GM12873 (cell line): ENCODE data around the gene PLIN5.

Experiments used
- TF ChIP-seq, protein P1 (sequence below): IDR thresholded peaks from 2 replicates; pipeline ENCODE4 v1.5.1; 2012; ENCODE audit warnings: low read depth, mild to moderate bottlenecking, moderate library complexity, low read length, control low read depth; ENCODE audit not compliant: insufficient read depth; ENCODE audit errors: missing control alignments

The PLIN5 gene

DNA sequence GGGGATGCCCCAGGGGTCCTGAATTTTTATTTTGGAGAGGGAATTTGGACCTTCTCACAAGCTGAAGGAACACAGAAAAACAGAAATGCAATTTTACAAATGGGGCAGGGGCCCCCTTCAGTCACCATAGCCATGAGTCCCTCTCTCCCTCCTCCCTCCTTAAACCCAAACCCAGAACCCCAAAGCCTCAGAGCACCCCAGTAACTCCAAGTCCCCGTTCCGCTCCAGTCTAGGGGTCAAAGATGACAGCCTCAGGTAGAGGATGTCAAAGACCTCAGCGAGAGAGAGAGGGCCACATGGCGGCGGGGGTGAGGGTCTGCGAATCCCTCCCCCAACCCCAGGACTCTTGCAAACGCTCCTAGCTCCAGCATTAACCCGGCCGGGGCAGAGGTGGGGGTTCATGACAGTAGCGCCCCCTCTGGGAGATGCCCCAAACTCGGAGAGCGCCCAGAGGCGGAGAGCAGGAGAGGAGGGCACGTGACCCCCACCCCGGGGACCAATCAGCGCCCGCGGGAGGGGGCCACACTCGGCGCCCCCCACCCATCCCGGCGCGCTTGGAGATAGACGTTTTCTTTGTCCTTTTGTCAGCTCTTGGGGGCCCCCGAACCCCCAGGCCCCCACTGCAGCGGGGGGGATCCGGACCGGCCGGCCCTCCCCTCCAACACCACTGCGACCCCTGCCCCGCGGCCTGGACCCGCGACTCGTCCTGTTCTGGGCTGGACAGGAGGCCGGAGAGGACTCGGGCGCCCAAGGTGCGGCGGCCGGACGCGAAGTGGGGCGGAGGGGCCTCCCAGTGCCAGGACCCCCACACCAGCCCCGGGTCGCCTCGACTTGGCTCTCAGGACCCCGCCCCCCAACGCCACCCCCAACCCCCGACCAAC, 45.2 kb upstream of the PLIN5 start:
- TF ChIP-seq, protein P1, sequence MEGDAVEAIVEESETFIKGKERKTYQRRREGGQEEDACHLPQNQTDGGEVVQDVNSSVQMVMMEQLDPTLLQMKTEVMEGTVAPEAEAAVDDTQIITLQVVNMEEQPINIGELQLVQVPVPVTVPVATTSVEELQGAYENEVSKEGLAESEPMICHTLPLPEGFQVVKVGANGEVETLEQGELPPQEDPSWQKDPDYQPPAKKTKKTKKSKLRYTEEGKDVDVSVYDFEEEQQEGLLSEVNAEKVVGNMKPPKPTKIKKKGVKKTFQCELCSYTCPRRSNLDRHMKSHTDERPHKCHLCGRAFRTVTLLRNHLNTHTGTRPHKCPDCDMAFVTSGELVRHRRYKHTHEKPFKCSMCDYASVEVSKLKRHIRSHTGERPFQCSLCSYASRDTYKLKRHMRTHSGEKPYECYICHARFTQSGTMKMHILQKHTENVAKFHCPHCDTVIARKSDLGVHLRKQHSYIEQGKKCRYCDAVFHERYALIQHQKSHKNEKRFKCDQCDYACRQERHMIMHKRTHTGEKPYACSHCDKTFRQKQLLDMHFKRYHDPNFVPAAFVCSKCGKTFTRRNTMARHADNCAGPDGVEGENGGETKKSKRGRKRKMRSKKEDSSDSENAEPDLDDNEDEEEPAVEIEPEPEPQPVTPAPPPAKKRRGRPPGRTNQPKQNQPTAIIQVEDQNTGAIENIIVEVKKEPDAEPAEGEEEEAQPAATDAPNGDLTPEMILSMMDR, result no peak

DNA sequence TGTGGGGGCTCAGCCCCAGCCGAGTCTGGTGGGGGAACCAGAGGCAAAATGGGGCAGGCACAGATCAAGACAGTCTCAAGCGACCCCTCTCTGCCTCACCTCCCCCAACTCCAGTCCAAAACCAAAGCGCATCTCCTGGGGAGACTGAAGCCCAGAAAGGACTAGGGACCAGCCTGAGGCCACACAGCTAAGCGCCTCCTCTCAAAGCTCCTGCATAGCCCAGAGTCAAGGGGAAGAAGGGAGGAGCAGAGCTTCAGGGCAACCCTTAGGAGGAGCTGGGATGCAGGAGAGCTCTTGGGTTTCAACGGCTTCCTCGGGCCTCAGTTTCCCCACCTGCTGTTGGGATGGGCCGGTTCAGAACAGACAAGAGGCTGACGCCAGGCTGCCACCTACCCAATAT, 44.4 kb upstream of the PLIN5 start:
- TF ChIP-seq, protein P1, result no peak

DNA sequence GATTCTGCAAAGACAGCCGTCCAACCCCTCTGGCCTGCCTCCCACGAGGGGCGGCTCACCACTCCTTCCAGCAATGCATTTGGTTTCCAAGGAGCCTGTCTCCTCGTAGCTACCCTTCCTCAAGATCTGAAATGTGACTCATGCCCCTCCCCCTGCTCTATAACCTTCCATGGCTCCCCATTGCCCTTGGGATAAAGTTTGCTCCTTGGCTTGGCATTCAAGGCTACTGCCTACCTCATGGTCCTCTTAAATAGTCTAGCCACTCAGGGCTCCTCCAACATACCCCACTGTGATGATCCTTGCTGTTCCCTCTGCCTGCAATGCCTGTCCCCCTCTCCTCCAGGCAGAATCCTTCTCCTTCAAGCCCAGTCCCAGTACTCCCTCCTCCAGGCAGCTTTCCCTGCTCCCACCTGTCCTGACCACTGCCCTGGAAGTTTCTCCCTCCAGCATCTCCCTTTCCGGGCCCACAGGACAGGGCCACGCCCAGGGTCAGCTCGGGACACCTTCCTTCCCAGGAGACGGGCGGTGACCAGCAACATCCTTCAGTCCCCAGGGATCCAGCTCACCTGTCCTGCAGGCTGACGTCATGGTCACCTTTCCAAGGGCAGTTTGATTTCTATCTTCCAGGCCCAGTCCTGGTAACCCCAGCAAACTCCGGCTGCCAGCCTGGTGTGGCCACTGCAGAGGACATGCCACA, 43.7 kb upstream of the PLIN5 start:
- TF ChIP-seq, protein P1, result no peak

DNA sequence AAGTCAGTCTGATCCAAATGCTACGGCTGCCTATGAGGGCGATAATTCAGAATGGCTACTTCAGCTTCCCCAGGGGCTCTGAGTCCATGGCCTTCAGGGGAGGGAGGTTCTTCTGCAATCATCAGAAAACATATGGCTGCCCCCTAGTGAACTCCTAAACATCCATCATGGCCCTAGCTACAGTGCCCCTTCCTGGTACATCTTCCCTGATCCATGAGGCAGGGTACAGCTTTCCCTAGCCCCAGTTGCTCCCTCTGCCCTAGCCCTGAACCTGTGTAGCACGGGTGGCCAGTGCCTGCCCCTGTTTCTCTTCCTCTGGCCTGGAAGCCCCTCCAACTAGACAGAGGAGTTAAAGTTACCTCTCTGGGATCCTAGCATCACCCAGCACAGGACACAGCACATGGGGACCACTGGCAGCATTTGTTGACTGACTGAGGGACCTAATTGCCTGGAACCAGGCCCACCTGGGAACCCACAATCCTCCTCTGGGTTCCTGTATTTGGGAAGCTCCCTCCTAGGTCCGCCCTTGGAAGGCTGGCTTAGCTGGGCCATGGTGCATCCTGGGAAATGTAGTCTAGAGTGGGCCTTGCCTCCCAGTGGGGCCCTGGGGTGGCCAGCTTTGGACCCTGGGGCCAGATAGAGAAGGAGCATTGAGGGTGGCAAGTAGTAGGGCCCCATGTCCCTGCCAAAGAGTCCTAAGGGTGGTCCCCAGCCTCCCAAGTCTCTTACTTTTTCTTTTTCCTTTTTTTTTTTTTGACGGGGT, 42.2 kb upstream of the PLIN5 start:
- TF ChIP-seq, protein P1, result no peak

DNA sequence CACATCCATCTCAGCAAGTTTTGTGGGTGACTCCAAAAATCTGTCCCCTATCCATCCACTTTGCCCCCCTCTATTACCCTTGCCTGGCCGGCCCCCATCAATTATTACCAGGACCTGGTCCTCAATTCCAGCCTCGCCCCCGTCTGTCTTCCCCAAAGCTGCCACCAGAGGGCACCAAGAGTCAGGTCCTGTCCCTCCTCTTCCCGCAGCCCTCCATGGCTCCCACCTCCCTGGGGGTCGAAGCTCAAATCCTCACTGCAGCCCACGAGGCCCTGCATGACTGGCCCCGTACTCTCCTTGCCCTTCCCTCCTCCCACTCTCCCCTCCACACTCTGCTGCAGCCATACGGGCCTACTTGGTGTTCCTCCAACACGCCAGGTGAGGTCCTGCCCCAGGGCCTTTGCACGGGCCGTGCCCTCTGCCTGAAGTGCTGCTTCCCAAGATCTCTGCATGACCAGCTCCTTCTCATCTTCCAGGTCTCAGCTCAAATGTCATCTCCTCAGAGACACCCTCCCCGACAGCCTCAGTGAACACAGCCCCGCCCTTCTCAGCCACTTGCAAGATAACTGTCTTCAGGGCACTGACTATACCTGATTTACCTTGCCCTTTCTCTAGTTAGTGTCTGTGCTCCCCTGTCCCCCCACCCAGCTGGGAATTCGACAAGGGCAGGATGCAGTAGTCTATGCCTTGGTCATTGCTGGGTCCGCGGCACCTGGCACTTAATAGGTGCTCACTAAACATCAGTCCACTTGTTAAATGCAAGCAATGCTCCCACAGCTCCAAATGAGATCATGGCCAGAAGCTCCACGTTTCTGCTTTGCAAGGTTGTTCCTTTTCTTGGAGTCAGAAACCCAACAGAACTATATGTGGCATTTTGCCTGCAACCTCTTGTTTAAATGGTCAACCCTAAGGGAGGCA, 41.3 kb upstream of the PLIN5 start:
- TF ChIP-seq, protein P1, result peak; percentile 80

DNA sequence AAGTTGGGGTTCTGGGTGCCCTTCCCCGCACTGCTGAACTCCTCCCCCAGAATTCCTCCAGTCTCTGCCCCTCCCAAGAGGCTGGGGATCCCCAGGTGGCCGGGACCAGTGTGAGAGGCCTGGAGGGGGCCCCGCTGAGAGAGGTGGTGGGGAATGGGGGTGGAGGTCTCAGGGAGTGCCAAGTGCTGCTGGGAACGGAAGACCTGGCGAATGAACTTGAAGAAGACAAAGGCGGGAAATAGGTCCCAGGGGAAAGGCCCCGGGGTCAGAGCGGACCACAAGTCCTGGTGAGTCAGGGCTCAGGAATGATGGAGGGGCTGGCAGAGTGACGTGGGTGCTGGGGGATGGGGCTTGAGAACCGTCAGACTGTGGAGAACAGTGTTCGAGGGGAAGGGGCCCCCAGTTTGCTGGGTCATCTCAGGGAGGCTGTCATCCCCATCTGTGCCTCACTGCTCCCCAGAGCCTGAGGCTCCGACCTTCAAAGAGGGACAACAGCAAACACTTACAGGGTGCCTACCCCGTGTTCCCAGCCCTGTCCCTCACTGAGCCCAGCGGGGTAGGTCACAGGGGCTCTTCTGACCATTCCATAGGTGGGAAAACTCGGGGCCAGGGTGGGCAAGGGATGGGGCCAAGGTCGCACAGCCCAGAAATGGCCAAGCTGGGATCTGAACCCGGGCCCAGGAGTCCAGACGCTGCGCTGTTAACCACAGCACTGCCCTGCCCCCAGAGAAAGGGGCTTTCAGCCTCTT, 40.4 kb upstream of the PLIN5 start:
- TF ChIP-seq, protein P1, result no peak
